H9 (cell line): Measurements from ENCODE around the gene KCTD21. TPM values are rescaled to one million over a fixed set of nuclear protein-coding genes. Genes with fewer than 3 reads are reported as not detected.

ENCODE experiments used
- DNase-seq: peaks from one replicate; pipeline ENCODE4 v3.0.0-alpha.2; 2017
- H2AFZ ChIP-seq: one replicate; pipeline ENCODE4 v1.6.1; 2013; ENCODE audit warnings: mild to moderate bottlenecking, low read length, control low read depth, moderate library complexity
- H2AK5ac ChIP-seq: 2 replicates; pipeline ENCODE4 v1.6.1; 2013; ENCODE audit warnings: low read length, control low read depth, mixed read lengths; ENCODE audit not compliant: insufficient read length
- H2BK120ac ChIP-seq: one replicate; pipeline ENCODE4 v1.6.1; 2013; ENCODE audit warnings: low read depth, mild to moderate bottlenecking, low read length, control low read depth, inconsistent platforms; ENCODE audit not compliant: poor library complexity, severe bottlenecking
- H2BK12ac ChIP-seq: 2 replicates; pipeline ENCODE4 v1.6.1; 2013; ENCODE audit warnings: low read length, control low read depth, mixed read lengths, low read depth; ENCODE audit not compliant: insufficient read length
- H2BK15ac ChIP-seq: 2 replicates; pipeline ENCODE4 v1.6.1; 2013; ENCODE audit warnings: low read depth, low read length, control low read depth
- H2BK20ac ChIP-seq: one replicate; pipeline ENCODE4 v1.6.1; 2013; ENCODE audit warnings: low read depth, mild to moderate bottlenecking, low read length, control low read depth, inconsistent platforms; ENCODE audit not compliant: poor library complexity, severe bottlenecking
- H2BK5ac ChIP-seq: 2 replicates; pipeline ENCODE4 v1.6.1; 2013; ENCODE audit warnings: low read length, control low read depth, mixed read lengths; ENCODE audit not compliant: insufficient read length
- H3K14ac ChIP-seq: 2 replicates; pipeline ENCODE4 v1.6.1; 2013; ENCODE audit warnings: low read length, control low read depth; ENCODE audit not compliant: insufficient read depth
- H3K18ac ChIP-seq: 2 replicates; pipeline ENCODE4 v1.6.1; 2013; ENCODE audit warnings: low read depth, mild to moderate bottlenecking, mixed read lengths, low read length, control low read depth; ENCODE audit not compliant: insufficient read length
- H3K23ac ChIP-seq: 2 replicates; pipeline ENCODE4 v1.6.1; 2013; ENCODE audit warnings: low read length, control low read depth, mixed read lengths, low read depth; ENCODE audit not compliant: insufficient read length
- H3K23me2 ChIP-seq: 2 replicates; pipeline ENCODE4 v1.6.1; 2013; ENCODE audit warnings: low read depth, mild to moderate bottlenecking, mixed read lengths, low read length, control low read depth; ENCODE audit not compliant: insufficient read length, poor library complexity, severe bottlenecking
- H3K27ac ChIP-seq: 2 replicates; pipeline ENCODE4 v1.5.1; 2013; ENCODE audit warnings: low read length, control low read depth, mixed read lengths, low read depth; ENCODE audit not compliant: insufficient read length
- H3K27me3 ChIP-seq: 2 replicates; pipeline ENCODE4 v1.6.1; 2013; ENCODE audit warnings: low read length, control low read depth, inconsistent platforms; ENCODE audit not compliant: insufficient read depth
- H3K4ac ChIP-seq: 2 replicates; pipeline ENCODE4 v1.6.1; 2013; ENCODE audit warnings: low read depth, mild to moderate bottlenecking, control low read depth, inconsistent platforms, low read length, moderate library complexity
- H3K4me1 ChIP-seq: 2 replicates; pipeline ENCODE4 v1.6.1; 2013; ENCODE audit warnings: low read length, control low read depth, inconsistent platforms; ENCODE audit not compliant: insufficient read depth
- H3K4me2 ChIP-seq: 2 replicates; pipeline ENCODE4 v1.6.1; 2013; ENCODE audit warnings: low read length, control low read depth, mixed read lengths; ENCODE audit not compliant: insufficient read length, insufficient read depth
- H3K56ac ChIP-seq: 2 replicates; pipeline ENCODE4 v1.6.1; 2013; ENCODE audit warnings: low read depth, mild to moderate bottlenecking, mixed read lengths, low read length, control low read depth; ENCODE audit not compliant: insufficient read length
- H3K79me1 ChIP-seq: 2 replicates; pipeline ENCODE4 v1.6.1; 2013; ENCODE audit warnings: low read depth, mild to moderate bottlenecking, moderate library complexity, low read length, control low read depth, inconsistent platforms; ENCODE audit not compliant: insufficient read depth, poor library complexity, severe bottlenecking
- H3K79me2 ChIP-seq: 2 replicates; pipeline ENCODE4 v1.6.1; 2013; ENCODE audit warnings: low read length, control low read depth, inconsistent platforms; ENCODE audit not compliant: insufficient read depth
- H3K9ac ChIP-seq: 2 replicates; pipeline ENCODE4 v1.6.1; 2013; ENCODE audit warnings: low read length, control low read depth, mixed read lengths; ENCODE audit not compliant: insufficient read length; ENCODE audit errors: extremely low read depth
- H3K9me3 ChIP-seq: one replicate; pipeline ENCODE4 v1.6.1; 2013; ENCODE audit warnings: low read depth, low read length, inconsistent platforms; ENCODE audit not compliant: control insufficient read depth
- H3T11ph ChIP-seq: one replicate; pipeline ENCODE4 v1.6.1; 2013; ENCODE audit warnings: mild to moderate bottlenecking, low read length, control low read depth, inconsistent platforms
- H4K20me1 ChIP-seq: one replicate; pipeline ENCODE4 v1.6.1; 2013; ENCODE audit not compliant: control insufficient read depth, insufficient read length, insufficient read depth
- H4K5ac ChIP-seq: 2 replicates; pipeline ENCODE4 v1.6.1; 2013; ENCODE audit warnings: low read depth, mild to moderate bottlenecking, mixed read lengths, low read length, control low read depth; ENCODE audit not compliant: insufficient read length
- H4K8ac ChIP-seq: replicated peaks from 2 replicates; pipeline ENCODE4 v1.6.1; 2013; ENCODE audit warnings: low read length, control low read depth, mixed read lengths, low read depth; ENCODE audit not compliant: insufficient read length
- H4K91ac ChIP-seq: 2 replicates; pipeline ENCODE4 v1.6.1; 2013; ENCODE audit warnings: low read depth, mild to moderate bottlenecking, moderate library complexity, mixed read lengths, low read length, control low read depth; ENCODE audit not compliant: insufficient read length
- H3K27ac Mint-ChIP-seq, 3 experiments: 2 replicates in 2 of 3; 3 replicates in 1 of 3; pipeline ENCODE4 v1.8.0; 2020 to 2021; ENCODE audit warnings: mixed read lengths in 3 of 3, mild to moderate bottlenecking in 1 of 3, moderate library complexity in 1 of 3
- H3K27me3 Mint-ChIP-seq: 2 replicates; pipeline ENCODE4 v1.8.0; 2021; ENCODE audit warnings: low read depth, mild to moderate bottlenecking, moderate library complexity, mixed read lengths
- H3K36me3 Mint-ChIP-seq, 3 experiments: 2 replicates in 2 of 3; 3 replicates in 1 of 3; pipeline ENCODE4 v1.8.0; 2020 to 2021; ENCODE audit warnings: low read depth in 3 of 3, mixed read lengths in 3 of 3; ENCODE audit not compliant: insufficient read depth in 1 of 3
- H3K4me1 Mint-ChIP-seq, 2 experiments: 2 replicates each; pipeline ENCODE4 v1.8.0; 2020; ENCODE audit warnings: mixed read lengths in 2 of 2
- H3K4me3 Mint-ChIP-seq, 2 experiments: 2 replicates in 1 of 2; 3 replicates in 1 of 2; pipeline ENCODE4 v1.8.0; 2020 to 2021; ENCODE audit warnings: mild to moderate bottlenecking in 2 of 2, mixed read lengths in 2 of 2, moderate library complexity in 1 of 2
- H3K9me3 Mint-ChIP-seq, 2 experiments: 2 replicates in 1 of 2; 3 replicates in 1 of 2; pipeline ENCODE4 v1.8.0; 2020; ENCODE audit warnings: mild to moderate bottlenecking in 2 of 2, mixed read lengths in 2 of 2, moderate library complexity in 1 of 2
- WGBS: extraction: QIAGEN DNeasy Blood & Tissue Kit; methylation state at CpG from one replicate; pipeline ENCODE4 v1.1.7; 2013; ENCODE audit warnings: missing lambda C conversion rate, low lambda C conversion rate, mixed read lengths; ENCODE audit not compliant: insufficient read length; ENCODE audit errors: extremely low coverage; 5-methylcytosine and 5-hydroxymethylcytosine counted together
- total RNA-seq: library from RNA; stranded (reverse); gene quantifications from 2 replicates; pipeline ENCODE4 v1.2.1, GENCODE V29; 2021
- TF ChIP-seq, protein P1 (sequence below): fragments of 200-600 bp; sonication (generic); conservative IDR thresholded peaks from 3 replicates; pipeline ENCODE4 v1.8.0; 2021; ENCODE audit warnings: antibody characterized with exemption, mild to moderate bottlenecking

The KCTD21 gene
- total RNA-seq, 1 experiment from 2014 or later, result 4.0 TPM

DNA sequence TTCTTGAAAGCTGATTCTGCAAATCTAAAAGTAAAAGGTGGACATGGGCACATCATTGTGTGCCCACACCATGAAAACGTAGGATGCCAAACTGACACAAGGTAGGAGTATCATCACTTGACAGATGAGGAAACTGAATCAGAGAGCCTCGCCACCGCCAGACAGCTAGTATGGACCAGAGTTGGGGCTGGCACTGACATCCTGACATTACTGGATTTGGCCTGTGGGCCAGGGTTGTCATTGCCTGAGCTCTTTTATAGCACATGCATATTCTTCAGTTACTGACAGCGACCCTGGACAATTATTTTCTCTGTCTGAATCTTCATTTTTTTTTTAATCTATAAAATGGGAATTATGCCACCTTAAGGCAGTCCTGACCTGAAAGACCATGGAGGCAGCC lies 16.8 kb upstream of the KCTD21 start:
- H4K5ac ChIP-seq, result no peak overlapping the region
- H3K18ac ChIP-seq, result no peak overlapping the region
- no peaks in the 10 kb centered on the region for H3K9me3 Mint-ChIP-seq
- no peaks in the 10 kb centered on the region for H3K27me3 ChIP-seq
- peaks cover 3 to 20% (median 12%) of the 10 kb centered on the region in 3 experiments; a peak in 6 of 7 replicates for H3K36me3 Mint-ChIP-seq
- H4K8ac ChIP-seq, result no peak overlapping the region
- no peak overlapping the region for H2AFZ ChIP-seq
- WGBS, result no CpG with 5 or more reads among the region's 4 CpGs
- H3K56ac ChIP-seq, result no peak overlapping the region
- H3K79me2 ChIP-seq, result no peaks in the 10 kb centered on the region
- no peaks in the 10 kb centered on the region for H3K4me1 ChIP-seq
- no peak overlapping the region for H2BK15ac ChIP-seq
- TF ChIP-seq, protein P1, sequence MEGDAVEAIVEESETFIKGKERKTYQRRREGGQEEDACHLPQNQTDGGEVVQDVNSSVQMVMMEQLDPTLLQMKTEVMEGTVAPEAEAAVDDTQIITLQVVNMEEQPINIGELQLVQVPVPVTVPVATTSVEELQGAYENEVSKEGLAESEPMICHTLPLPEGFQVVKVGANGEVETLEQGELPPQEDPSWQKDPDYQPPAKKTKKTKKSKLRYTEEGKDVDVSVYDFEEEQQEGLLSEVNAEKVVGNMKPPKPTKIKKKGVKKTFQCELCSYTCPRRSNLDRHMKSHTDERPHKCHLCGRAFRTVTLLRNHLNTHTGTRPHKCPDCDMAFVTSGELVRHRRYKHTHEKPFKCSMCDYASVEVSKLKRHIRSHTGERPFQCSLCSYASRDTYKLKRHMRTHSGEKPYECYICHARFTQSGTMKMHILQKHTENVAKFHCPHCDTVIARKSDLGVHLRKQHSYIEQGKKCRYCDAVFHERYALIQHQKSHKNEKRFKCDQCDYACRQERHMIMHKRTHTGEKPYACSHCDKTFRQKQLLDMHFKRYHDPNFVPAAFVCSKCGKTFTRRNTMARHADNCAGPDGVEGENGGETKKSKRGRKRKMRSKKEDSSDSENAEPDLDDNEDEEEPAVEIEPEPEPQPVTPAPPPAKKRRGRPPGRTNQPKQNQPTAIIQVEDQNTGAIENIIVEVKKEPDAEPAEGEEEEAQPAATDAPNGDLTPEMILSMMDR, result no peak
- H4K91ac ChIP-seq, result no peak overlapping the region
- no peak overlapping the region for H2BK20ac ChIP-seq
- no peaks in the 10 kb centered on the region for H3K23me2 ChIP-seq
- H3K27ac Mint-ChIP-seq, result no peak overlapping the region
- no peak for DNase-seq
- no peak overlapping the region for H3K23ac ChIP-seq
- H4K20me1 ChIP-seq, result no peaks in the 10 kb centered on the region
- H3T11ph ChIP-seq, result no peak overlapping the region
- no peak overlapping the region for H3K14ac ChIP-seq
- H2AK5ac ChIP-seq, result no peak overlapping the region
- H3K9ac ChIP-seq, result no peak overlapping the region
- peaks cover 13 to 17% of the 10 kb centered on the region in 2 experiments for H3K4me1 Mint-ChIP-seq
- no peak overlapping the region for H3K4me3 Mint-ChIP-seq
- H3K4ac ChIP-seq, result no peak overlapping the region
- H3K27me3 Mint-ChIP-seq, result no peaks in the 10 kb centered on the region; the same call in 1 of the 2 replicates
- H3K79me1 ChIP-seq, result no peaks in the 10 kb centered on the region
- no peak overlapping the region for H2BK120ac ChIP-seq
- H3K9me3 ChIP-seq, result no peaks in the 10 kb centered on the region
- no peak overlapping the region for H3K27ac ChIP-seq
- H2BK5ac ChIP-seq, result no peak overlapping the region
- H2BK12ac ChIP-seq, result no peak overlapping the region
- no peak overlapping the region for H3K4me2 ChIP-seq
